HG03095 (cell line): ENCODE measurements around the gene POLR2E.
"Not testable (repeated sequence)": the region's sequence is repeated elsewhere in the genome, so short reads cannot be mapped to it uniquely, and the experiment has no call there.

Experiments
- ATAC-seq: cut with Tn5 transposase; IDR thresholded peaks from one replicate; pipeline ENCODE4 v1.9.1; 2021; ENCODE audit warnings: moderate library complexity; ENCODE audit not compliant: unreplicated experiment

Gene POLR2E

DNA sequence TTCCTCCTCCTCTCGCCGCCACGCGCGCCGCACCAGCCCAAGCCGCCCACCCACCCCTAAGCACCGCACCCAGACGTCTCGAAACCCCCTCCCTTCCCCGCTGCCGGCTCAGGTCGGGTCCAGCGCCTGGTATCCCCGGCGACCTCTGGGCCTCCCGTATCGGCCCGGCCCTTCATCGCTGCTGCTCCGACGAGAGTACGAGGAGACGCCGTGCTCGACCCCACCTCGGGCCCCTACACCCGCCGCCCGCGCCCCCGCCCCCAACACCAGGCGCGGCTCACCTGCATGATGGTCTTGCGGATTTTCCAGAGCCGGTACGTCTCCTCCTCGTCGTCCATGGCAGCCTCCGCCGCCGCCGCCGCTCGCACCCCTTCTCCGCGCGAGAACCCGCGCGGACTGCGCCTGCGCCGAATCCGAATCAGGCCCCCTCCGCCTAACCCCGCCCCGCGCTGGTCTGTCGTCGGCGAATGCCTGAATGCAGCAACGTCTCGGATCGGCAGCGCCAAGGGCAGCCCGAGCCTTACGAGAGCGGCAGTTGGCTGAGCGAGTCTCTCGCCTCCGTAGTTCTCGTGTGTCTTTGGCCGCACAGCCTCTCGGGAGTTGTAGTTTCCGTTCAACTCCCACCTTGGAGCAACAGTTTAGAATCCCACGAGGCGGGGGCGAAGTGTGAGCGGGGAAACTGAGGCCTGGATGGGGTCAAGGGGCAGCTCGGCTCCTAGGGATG lies at the start of gene POLR2E:
Gene POLR2E, minus strand, starts transcription at position 398 of the 724 bp plus-strand sequence. Its CDS starts 60 bp downstream, at position 338.
- ATAC-seq: peak; percentile 62

DNA sequence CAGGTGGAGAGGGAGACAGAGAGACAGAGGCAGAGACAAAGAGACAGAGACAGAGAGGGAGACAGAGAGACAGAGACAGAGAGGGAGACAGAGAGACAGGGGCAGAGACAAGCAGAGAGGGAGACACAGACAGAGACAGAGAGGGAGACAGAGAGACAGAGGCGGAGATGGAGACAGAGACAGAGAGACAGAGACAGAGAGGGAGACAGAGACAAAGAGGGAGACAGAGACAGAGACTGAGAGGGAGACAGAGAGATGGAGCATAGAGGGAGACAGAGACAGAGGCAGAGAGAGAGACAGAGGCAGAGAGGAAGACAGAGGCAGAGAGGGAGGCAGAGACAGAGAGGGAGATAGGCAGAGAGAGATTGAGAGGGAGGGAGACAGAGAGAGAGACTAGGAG lies 49.6 kb upstream of the POLR2E start:
- no peak for ATAC-seq

DNA sequence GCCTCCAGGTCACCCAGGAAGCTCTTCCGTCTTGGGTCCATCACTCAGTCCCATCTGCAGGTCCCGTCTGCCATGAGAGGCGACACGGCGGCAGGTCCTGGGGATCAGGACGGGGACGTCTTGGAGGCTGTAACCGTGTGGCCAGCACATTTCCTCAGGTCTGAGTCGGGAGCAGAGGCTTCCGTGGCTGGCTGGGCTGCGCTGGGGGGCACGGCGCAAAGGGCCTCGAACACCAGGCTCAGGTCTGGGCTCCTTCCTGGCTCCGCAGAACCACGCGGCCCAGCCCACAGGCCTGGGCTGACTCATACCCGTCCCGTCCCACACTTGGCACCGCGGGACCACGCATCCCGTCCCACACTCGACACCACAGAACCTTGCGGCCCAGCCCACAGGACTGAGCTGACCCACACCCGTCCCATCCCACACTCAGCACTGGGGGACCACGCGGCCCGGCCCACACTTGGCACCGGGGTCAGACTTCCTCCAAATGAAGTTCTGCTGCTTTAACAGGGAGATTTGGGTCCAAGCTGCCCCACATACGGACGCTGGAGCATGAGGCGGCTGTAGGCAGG lies 48.7 kb upstream of the POLR2E start:
- no peak for ATAC-seq

DNA sequence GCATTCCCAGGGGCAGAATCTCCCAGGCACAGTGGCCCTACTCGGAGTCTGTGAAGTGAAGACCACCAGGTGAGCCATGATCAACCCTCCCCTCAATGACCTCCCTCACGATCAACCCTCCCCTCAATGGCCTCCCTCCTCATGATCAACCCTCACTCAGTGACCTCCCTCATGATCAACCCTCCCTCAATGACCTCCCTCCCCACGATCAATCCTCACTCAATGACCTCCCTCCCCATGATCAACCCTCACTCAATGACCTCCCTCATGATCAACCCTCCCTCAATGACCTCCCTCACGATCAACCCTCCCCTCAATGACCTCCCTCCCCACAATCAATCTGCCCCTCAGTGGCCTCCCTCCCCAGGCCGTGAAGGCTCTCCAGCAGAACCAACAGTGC lies 46.8 kb upstream of the POLR2E start:
- no peak for ATAC-seq

DNA sequence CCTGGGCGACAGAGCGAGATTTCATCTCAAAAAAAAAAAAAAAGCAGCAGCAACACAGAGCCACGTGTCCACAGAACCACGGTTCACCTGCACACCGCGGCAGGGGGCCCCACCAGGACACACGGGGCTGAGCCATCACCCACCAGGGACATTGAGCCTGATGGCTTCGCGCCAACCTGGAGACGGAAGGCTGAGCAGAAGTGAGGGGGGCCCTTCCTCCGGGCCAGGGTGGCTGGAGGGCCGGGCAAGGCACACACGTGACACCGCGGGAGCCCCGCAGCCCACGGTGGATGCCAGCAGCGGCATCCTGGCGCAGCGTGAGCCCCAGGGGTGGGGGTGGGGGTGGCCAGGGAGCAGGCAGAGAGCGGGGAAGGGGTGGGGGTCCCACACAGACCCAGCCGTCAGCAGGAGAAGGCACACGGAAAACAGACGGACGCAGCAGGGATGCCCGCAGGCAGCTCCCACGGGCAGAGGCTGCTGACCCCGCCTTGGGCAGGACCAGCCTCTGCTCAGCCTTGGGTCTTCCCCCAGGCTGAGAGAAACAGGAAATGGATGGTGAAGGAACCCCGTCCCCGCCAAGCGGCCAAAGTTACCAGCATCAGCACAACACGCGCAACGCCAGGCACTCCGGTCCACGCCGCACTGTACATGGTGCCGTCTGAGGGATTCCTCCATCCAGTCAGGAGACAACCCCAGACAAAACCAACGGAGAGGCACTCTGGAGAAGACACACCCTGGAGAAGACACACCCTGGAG lies 45.3 kb upstream of the POLR2E start:
- no peak for ATAC-seq

DNA sequence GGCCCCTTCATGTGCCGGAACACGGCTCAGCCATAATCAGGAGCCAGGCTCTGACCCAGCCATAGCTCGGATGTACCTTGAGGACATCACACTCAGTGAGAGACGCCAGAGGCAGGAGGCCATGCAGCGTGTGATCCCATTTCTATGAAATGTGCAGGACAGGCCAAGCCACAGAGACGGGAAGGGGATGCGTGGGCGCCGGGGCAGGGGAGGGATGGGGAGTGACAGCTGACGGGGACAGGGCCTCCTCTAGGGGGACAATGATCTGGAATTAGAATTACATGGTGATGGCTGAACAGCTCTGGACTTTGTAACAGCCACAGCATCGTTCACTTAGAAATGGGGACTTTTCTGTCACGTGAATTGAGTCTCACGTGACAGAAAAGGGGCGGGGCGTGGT lies 44.0 kb upstream of the POLR2E start:
- no peak for ATAC-seq

DNA sequence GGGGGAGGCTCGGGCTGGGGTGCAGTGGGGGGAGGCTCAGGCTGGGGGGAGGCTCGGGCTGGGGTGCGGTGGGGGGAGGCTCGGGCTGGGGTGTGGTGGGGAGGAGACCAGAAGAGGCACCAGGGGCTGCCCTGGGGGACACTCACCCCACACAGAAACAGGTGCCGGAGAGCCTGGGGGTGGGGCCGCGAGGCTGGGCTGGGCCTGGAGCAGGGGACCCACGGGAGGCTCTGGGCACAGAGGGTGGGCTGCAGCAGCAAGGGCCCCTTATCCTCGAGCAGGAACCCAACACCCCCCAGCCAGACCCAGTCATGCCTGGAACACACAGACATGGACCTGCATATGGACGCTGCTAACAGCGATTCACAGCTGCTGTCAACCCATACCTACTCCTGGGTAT lies 42.9 kb upstream of the POLR2E start:
- no peak for ATAC-seq

DNA sequence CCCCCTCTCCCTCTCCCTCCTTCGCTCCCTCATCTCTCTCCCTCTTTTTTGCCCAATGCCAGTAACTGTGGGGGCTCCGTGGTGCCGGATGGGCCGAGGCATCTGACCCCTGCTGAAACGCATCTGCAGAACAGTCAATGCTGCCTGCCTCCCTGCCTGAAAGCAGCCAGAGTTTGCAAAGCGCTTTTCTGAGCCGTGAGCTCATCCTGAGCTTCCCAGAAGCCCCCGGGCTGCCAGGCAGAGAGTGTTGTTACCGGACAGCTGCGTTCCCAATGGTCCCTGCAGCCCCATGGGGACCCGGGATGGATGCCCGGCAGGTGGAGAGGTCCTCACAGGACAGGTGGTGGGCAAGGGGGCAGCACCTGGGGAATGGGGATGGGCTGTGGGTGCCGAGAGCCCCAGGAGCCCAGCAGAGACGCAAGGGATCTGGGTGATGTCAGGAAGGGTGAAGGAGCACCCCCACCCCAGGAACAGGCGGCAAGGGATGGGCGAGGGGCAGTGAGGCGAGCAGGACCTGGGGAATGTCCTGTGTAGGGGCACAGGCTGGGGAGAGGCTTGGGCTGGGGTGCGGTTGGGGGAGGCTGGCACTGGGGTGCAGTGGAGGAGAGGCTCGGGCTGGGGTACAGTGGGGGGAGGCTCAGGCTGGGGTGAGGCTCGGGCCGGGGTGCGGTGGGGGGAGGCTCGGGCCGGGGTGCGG lies 41.6 kb upstream of the POLR2E start:
- no peak for ATAC-seq

DNA sequence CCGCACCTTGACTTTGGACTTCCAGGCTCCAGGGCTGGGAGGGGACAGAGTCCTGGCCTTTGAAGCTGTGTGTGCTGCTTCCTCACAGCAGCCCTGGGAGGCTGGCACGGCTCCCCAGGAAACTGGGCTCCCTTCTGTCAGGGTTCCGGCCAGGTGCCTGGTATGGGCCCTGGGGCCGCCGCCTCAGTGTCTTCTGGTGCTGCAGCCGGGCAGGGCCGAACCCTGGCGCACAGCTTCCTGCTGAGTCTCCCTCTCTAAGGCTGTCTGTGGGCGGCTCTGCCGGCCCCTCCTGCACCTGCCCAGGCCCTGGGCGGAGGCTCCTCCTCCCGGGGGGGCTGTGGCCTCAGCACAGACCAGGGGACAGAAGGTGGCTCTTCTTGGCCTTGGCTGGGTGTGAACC lies 41.0 kb upstream of the POLR2E start:
- no peak for ATAC-seq

DNA sequence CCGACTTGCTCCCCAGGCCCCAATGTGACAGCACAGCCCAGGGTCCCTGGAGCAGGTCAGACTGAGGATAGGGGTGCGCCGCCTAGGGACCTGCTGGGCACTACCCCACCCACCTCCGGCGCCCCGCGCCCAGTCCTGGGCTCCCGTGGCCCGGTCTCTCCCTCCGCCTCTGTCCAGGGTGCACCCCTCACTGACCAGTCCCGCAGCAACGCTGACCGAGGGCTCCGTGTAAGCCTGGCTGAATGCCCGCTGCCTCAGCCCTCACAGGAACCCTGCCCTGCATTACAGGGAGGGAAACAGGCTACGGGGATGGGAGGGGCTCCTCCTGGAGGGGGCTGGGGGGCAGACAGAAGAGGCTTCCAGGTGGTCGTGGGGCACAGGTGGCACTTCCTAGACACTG lies 40.3 kb upstream of the POLR2E start:
- no peak for ATAC-seq

DNA sequence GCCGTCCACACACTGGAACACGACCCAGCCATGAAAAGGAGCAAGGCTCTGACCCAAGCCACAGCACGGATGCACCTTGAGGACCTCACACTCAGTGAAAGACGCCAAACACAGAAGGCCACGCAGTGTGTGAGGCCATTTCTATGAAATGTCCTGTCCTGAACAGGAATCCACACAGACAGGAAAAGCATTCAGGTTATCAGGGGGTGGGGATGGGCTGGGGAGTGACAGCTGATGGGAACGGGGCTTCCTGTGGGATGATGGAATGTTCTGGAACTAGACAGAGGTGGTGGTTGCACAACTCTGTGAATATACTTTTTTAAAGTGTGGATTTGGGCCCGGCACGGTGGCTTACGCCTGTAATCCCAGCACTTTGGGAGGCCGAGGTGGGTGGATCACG lies 39.3 kb upstream of the POLR2E start:
- no peak for ATAC-seq

DNA sequence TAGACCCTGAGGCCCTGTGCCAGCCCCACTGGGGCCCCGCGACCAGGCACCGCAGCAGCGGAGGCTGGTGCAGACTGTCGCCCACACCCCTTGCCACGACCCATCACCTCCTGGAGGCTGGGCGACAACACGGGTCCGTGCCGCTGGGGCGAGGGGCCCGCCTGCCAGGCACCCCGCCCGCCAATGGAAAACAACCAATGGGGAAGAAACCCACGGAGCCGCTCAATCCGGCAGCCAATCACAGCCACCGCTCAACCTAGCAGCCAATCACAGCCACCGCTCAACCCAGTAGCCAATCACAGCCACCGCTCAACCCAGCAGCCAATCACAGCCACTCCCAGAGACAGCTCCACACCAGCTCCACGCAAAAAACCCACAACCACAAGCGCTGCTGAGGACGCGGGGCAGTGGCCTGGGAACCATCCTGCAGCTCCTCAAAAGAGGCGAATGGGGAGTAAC lies 38.3 kb upstream of the POLR2E start:
- no peak for ATAC-seq

DNA sequence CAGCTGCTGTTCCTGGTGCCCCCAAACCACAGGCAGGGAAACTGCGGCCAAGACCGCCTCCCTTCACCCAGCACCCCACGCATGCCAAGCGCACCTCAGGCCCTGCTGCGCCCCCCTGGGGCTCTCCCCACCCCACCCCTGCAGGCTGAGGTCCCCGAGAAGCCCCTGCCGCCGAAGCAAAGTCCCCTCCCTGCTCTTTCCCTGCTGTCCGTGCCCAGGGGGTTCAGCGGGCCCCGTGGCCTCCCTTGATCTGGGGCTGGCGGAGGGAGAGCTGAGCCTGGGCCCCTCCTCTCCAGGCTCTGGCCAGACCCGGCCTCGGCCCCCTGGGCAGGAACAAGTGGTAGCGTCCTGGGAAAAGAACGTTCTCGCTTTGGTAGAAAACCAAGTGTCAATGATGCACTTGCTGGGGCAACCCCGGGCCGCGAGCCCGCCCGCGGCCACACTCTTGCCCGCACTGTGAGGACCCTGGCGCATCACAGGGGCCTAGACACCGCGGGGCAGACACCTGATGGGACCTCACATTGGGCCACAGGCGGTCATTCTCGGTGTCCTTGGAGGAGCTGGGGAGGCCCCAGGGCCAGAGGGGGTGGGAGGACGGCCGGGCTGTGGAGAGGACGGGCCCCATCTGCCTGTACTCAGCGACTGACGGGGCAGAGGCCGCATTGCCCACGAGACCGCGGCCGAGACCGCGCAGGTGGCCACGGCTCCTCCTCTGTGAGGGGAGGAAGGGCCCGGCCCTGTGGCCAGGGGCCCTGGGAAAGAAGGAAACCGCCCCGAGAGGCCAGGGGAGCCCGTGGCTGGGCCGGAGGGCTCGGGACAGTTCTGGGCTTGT lies 37.6 kb upstream of the POLR2E start:
- ATAC-seq: no peak

DNA sequence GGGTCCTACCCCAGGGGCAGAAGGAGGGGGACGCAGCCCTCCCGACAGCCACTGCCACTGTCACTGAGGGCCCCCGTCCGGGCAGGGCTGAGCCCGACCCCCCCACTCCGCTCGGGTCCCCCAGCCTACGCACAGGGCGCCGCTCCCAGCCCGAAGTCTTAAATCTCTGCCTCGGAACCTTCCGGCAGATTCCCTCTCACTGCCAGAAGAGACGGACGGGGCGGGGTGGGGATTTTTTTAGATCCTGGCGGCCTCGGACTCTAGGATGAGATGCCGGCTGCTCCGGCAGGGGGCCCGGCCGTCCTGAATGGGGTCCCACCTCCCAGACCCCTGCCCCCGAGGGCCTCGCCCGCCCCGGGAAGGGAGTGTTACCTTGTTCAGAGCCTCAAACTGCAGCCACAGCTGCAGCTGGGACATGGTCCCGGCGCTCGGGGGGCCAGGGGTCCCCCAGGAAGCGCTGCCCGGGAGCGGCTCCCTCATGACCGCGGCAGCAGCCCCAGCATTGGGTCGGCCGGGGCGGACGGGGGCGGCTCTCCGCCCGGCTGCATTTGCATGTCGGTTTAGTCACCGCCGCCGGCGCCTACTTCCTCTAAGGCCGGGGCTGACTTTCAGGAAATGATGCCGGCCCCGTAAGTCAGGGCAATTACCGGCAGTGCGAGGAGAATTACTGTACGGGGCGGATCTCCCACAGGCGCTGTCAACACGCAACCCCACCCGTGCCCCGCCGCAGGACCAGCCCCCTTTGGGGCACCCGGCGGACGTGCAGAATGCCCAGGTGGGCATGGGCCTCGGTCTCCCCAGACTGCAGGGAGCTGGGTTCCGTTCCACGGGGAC lies 36.8 kb upstream of the POLR2E start:
- no peak for ATAC-seq

DNA sequence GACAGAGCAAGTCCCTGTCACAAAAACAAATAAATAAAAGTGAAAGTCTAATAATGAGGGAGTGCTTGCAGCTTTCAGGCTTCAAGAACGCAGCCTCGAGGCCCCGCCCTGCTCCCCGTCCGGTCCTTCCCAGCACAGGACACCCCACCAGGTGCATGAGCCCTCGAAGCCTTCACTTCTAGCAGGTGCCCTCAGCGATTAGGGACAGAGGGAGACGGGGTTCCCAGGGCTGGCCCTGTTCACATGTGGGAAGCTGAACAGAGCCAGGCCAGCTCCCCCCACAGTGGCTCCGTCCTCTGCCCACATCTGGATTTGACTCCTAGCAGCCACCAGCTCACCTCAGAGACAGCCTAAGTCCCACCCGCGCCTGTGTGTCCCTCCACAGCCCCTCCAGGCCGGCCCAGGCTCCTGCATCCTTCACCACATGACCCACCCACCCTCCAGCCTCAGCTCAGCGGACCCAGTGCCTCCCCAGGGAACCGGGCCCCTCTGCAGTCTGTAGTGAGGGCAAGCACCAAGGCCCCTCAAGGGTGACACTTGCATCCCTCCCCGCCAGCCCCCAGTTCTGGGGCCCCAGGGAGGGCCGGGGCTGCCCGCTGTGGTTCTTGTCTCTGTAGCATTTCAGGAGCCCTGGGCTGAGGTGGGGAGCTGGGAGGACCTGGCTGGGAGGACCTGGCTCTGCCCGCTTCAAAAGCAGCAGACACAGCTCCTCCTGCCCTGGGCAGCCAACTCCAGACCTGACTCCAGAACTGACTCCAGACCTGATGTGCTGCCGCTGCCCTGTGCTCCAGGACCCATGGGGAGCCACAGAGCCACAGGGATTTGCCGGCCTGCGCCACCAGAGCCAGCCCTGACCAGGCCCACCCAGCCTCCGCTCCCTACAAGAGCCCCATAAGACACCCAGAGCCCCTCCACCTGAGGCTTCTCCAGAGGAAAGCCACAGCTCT lies 35.9 kb upstream of the POLR2E start:
- no peak for ATAC-seq

DNA sequence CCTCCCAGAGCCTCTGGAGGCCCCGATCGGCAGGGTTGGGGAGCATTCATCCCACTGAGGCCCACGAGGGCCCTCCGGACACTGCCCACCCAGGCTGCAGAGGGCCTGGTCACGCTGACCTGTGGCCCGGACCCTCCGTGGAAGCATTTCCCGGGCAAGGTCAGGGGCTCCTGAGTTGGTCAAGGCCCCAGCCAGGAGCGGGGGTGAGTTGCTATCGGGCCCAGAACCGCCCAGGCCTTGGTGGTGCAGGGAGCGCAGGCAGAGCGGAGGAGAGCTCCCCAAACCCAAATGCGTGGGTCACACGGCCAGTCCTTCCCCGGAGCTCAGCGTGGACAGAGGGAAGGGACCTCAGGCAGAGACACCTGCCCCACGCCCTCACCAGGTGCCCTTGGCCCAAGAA lies 34.4 kb upstream of the POLR2E start:
- ATAC-seq: no peak

DNA sequence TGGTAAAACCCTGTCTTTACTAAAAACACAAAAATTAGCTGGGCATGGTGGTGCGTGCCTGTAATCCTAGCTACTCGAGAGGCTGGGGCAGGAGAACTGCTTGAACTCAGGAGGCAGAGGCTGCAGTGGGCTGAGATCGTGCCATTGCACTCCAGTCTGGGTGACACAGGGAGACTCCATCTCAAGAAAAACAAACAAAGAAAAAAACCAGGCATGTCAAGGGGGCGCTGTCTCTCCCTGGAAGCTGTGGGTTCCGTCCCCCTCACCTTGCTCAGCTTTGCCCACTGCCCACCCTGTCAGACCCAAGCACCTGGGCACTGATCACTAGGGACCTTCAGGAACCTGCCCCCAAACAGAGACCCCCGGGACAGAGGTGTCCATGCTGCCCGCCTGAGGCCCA lies 33.9 kb upstream of the POLR2E start:
- not testable (repeated sequence) for ATAC-seq

DNA sequence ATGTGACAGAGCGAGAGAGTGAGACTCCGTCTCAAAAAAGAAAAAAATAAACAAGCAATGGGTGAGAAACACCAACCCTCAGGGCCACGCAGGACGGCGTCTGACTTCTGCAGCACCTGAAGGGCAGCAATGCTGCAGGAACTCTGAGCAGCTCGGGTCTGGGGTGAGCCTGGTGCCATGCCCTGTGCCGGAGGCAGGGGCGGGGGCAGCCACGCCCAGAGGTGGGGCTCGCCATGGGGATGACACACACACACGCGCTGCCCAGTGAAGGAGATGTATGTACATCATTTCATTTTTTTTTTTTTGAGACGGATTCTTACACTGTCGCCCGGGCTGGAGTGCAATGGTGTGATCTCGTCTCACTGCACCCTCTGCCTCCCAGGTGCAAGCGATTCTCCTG lies 32.9 kb upstream of the POLR2E start:
- ATAC-seq: no peak
